ENCODE results near the gene POGLUT3. TPM values are rescaled to one million over a fixed set of nuclear protein-coding genes. Genes with fewer than 3 reads are reported as not detected.

Gene POGLUT3, protein sequence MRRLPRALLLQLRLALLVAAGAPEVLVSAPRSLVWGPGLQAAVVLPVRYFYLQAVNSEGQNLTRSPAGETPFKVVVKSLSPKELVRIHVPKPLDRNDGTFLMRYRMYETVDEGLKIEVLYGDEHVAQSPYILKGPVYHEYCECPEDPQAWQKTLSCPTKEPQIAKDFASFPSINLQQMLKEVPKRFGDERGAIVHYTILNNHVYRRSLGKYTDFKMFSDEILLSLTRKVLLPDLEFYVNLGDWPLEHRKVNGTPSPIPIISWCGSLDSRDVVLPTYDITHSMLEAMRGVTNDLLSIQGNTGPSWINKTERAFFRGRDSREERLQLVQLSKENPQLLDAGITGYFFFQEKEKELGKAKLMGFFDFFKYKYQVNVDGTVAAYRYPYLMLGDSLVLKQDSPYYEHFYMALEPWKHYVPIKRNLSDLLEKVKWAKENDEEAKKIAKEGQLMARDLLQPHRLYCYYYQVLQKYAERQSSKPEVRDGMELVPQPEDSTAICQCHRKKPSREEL
- total RNA-seq: 10 to 100 TPM in 2 of 8 experiments, 1 to 10 TPM in 6; 1.6 to 26.1 (median 8.9) TPM

DNA sequence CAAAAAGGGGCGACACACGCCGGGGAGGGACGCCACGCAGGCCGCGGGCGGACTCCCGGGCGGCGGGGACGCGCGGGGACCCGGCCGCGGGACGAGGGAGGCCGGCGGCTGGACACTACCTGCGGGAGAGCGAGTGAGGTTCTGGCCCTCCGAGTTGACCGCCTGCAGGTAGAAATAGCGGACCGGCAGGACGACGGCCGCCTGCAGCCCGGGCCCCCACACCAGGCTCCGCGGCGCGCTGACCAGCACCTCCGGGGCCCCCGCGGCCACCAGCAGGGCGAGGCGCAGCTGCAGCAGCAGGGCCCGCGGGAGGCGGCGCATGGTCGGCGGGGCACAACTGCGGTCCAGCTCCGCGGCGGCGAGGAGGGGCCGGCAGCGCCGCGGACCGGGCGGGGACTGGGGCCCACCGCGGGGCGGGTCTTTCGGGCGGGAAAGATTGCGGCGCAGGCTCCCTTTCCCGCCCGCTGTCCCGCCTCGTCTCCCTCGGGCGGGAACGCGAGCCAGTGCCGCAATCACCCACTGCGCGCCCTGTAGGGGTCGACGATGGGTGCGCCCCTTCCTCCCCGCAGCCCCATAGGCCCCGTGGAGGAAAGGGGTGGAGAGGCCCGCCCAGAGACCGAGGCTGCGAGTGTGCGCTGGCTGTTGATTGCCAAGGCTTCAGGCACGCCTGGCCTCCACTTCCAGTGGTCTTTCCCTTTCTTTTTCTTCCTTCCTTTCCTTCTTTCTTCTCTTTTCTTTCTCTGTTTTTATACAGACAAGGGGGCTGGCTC lies at the start of gene POGLUT3:
Gene POGLUT3, minus strand, starts transcription at position 339 of the 770 bp plus-strand sequence. Its CDS starts 18 bp downstream, at position 321.
- H3K4me1 ChIP-seq (replicated peaks in 1 of 2): peaks cover 0 to 3% of the 10 kb centered on the region in 2 donors
- in situ Hi-C loops (cut with MboI; ENCODE audit: low pct_unique_long_range_greater_than_20kb in 2 of 9, low sequenced_read_pairs in 9 of 9, unreplicated experiment in 9 of 9): no loop called here
- peak within 1 kb of the TSS; percentile 38 to 50 (median 41) for H3K4me3 ChIP-seq
- 0 to 100% (median 7%) methylated on average over 1 to 5 of the region's 84 CpGs; no CpG with 5 or more reads in 7 of the 10 experiments for WGBS, 10 experiments
- H3K27ac ChIP-seq: peak within 1 kb of the TSS; percentile 4 to 43
- peak; percentile 70 to 79 (median 74) for ATAC-seq (replicated peaks in 6 of 8)

DNA sequence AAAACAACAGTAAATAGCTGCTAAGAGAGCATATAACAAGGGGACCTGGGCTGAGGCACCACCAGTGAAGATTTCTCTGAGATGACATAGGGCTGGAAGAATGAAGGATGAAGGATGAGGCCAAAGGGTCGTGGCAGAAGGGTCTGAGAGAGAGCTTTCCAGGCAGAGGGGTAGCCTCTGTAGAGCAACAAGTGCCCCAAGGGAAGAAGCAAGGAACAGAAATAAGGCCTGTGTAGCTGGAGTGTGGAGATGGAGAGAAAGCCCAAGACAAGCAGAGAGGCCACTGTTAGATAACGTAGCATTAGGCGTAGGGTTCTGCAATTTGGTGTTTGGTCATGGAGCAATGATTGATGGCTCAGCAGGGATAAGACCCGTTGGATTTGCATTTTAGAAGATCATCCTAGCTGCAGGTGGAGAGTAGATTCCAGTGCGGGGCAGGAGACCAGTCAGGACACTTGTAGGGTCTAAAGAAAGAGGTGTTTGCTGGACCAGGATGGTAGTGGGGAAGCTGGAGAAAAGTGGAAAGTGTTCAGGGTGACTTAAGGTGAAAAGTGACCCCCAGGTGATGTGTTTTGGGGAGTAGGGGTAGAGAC lies 47.8 kb upstream of the POGLUT3 start:
- WGBS, 10 experiments: 58 to 93% (median 74%) methylated on average over 2 to 4 of the region's 5 CpGs; no CpG with 5 or more reads in 2 of the 10 experiments
- no peak overlapping the region for H3K27ac ChIP-seq
- in situ Hi-C loops (cut with MboI; ENCODE audit: low pct_unique_long_range_greater_than_20kb in 2 of 9, low sequenced_read_pairs in 9 of 9, unreplicated experiment in 9 of 9): no loop called here
- no peak overlapping the region for H3K4me3 ChIP-seq
- no peak for ATAC-seq (replicated peaks in 6 of 8)
- H3K4me1 ChIP-seq (replicated peaks in 1 of 2): no peaks in the 10 kb centered on the region

DNA sequence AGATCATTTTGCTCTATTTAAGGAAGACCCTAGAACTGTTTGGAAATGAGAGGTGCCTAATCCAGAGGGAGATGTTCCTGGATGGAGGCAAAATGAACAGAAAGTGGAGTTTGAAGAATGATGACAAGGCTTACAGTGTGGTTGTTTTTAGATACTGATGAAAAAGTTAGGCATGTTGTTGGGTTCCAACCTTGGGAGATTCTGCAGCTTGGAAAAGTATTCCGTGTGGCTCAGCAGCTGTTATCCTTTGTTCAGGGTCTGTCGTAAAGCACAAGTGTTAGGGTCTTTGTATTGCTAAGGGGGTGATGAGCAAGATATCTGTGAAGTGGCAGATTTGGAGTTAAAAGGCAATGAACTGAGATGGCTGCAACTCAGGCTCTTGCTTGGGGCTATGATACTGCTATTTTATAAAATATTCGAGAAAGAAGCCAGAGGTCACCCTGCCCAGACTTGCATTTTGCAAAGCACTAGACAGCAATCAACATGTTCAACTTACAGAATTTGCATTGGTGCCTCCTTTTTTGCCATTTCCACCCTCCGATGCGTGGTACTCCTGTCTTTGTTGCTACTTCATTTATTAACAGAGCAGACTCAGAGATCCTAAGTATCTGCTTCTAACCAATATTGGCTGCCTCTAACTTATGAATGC lies 45.3 kb upstream of the POGLUT3 start:
- H3K4me3 ChIP-seq: no peak overlapping the region
- no peak overlapping the region for H3K27ac ChIP-seq
- in situ Hi-C loops (cut with MboI; ENCODE audit: low pct_unique_long_range_greater_than_20kb in 2 of 9, low sequenced_read_pairs in 9 of 9, unreplicated experiment in 9 of 9): no loop called here
- no peaks in the 10 kb centered on the region for H3K4me1 ChIP-seq (replicated peaks in 1 of 2)
- WGBS, 10 experiments: 0 to 78% (median 39%) methylated on average over 1 to 5 of the region's 5 CpGs; no CpG with 5 or more reads in 2 of the 10 experiments
- ATAC-seq (replicated peaks in 6 of 8): peak in 3 of 8 experiments; percentile 48 to 63 (median 58)

- Histone ChIP-seq H3K4me1 (replicated peaks in 1 of 2) (no peaks in the 10 kb centered on the region), H3K4me3 (no peak overlapping the region), H3K27ac (no peak overlapping the region)
- in situ Hi-C loops (cut with MboI; ENCODE audit: low pct_unique_long_range_greater_than_20kb in 2 of 9, low sequenced_read_pairs in 9 of 9, unreplicated experiment in 9 of 9): no loop called here
- ATAC-seq (replicated peaks in 6 of 8): peak in 2 of 8 experiments; percentile 64 to 78
Observed at GRCh38 chr11:108541531-108541930, 43.3 kb upstream of the POGLUT3 start.

DNA sequence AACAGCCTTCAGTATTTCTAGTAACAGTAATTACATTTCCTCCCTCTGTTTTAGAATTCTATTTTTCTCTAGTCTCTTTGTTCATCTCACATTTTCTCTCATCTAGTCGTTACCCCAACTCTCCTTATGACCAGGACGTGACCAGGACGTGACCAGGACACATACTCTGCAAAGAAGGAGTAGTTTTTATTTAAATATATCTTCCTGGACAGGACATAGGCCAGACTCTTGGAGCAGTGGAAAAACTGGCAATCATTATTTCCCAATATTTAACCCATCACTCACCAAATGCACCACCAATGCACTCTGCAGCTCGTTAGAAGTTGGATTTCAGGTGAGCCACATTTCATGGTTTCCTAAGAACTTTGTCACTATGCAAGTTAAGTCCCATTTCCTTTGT lies 40.3 kb upstream of the POGLUT3 start:
- Histone ChIP-seq H3K4me3 (no peak overlapping the region), H3K4me1 (replicated peaks in 1 of 2) (no peaks in the 10 kb centered on the region), H3K27ac (no peak overlapping the region)
- ATAC-seq (replicated peaks in 6 of 8): no peak
- WGBS, 10 experiments: 68 to 100% (median 89%) methylated on average over 1 to 4 of the region's 4 CpGs
- in situ Hi-C loops (cut with MboI; ENCODE audit: low pct_unique_long_range_greater_than_20kb in 2 of 9, low sequenced_read_pairs in 9 of 9, unreplicated experiment in 9 of 9): no loop called here

- Histone ChIP-seq H3K4me1 (replicated peaks in 1 of 2) (no peaks in the 10 kb centered on the region), H3K27ac (no peak overlapping the region), H3K4me3 (no peak overlapping the region)
- in situ Hi-C loops (cut with MboI; ENCODE audit: low pct_unique_long_range_greater_than_20kb in 2 of 9, low sequenced_read_pairs in 9 of 9, unreplicated experiment in 9 of 9): no loop called here
- WGBS, 10 experiments: 0 to 83% (median 40%) methylated on average over 1 to 6 of the region's 8 CpGs; no CpG with 5 or more reads in 2 of the 10 experiments
- peak in 4 of 8 experiments; percentile 16 to 56 (median 39) for ATAC-seq (replicated peaks in 6 of 8)
Observed at GRCh38 chr11:108538022-108538424, 39.8 kb upstream of the POGLUT3 start.

DNA sequence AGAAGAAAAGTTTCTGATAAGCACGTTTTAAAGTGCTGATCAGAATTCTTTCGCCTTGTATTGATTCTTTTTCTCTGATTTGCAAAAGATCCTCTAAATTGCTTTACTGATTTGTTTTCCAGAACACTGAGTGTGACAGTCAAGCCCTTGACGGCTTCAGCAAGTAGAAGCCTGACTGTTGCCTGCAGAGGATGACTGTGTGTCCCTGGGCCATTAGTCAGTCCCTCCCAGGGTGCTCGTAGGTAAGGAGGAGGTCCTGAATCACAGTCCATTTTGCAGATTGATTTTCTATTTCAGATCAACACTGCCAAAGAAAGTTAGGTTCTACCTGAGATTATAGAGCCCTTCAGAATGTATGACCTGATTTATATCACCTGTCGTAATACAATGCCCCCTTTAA lies 38.6 kb upstream of the POGLUT3 start:
- Histone ChIP-seq H3K27ac (no peak overlapping the region), H3K4me3 (no peak overlapping the region), H3K4me1 (replicated peaks in 1 of 2) (no peaks in the 10 kb centered on the region)
- WGBS, 10 experiments: 28 to 100% (median 88%) methylated on average over 1 to 5 of the region's 5 CpGs; no CpG with 5 or more reads in 1 of the 10 experiments
- no peak for ATAC-seq (replicated peaks in 6 of 8)
- in situ Hi-C loops (cut with MboI; ENCODE audit: low pct_unique_long_range_greater_than_20kb in 2 of 9, low sequenced_read_pairs in 9 of 9, unreplicated experiment in 9 of 9): no loop called here

GRCh38 chr11:108535384-108535955 lies 37.3 kb upstream of the POGLUT3 start:
- Histone ChIP-seq H3K4me3 (no peak overlapping the region), H3K27ac (no peak overlapping the region), H3K4me1 (replicated peaks in 1 of 2) (no peaks in the 10 kb centered on the region)
- WGBS, 10 experiments: 70 to 100% (median 90%) methylated on average over 1 to 6 of the region's 6 CpGs; no CpG with 5 or more reads in 1 of the 10 experiments
- ATAC-seq (replicated peaks in 6 of 8): peak in 2 of 8 experiments; percentile 38 to 54
- in situ Hi-C loops (cut with MboI; ENCODE audit: low pct_unique_long_range_greater_than_20kb in 2 of 9, low sequenced_read_pairs in 9 of 9, unreplicated experiment in 9 of 9): no loop called here

- Histone ChIP-seq H3K4me1 (replicated peaks in 1 of 2) (no peaks in the 10 kb centered on the region), H3K4me3 (no peak overlapping the region), H3K27ac (no peak overlapping the region)
- in situ Hi-C loops (cut with MboI; ENCODE audit: low pct_unique_long_range_greater_than_20kb in 2 of 9, low sequenced_read_pairs in 9 of 9, unreplicated experiment in 9 of 9): no loop called here
- 83 to 100% (median 100%) methylated on average over 1 to 2 of the region's 2 CpGs; no CpG with 5 or more reads in 3 of the 10 experiments for WGBS, 10 experiments
- ATAC-seq (replicated peaks in 6 of 8): peak in 1 of 8 experiments; percentile 17
Observed at GRCh38 chr11:108534274-108534882, 36.2 kb upstream of the POGLUT3 start.

DNA sequence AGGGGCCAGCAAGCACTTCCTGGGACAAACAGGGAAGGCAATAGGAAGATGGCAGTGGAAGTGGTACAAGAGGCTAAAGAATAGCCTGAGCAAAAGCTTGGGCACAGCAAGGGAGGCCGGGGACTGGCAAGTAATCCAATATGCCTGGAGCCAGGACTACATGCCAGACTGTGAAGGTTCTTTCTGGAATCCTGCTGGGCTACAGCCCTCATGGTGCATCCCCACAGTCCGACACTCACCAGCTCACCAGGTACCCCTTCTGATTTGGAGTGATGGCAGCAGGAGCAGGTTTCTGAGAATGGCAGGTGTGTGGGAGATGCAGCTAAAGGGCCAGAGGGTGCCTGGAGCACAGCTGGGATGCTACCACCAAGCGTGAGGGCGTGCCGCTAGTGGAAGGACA lies 32.2 kb upstream of the POGLUT3 start:
- no peak overlapping the region for H3K27ac ChIP-seq
- H3K4me3 ChIP-seq: no peak overlapping the region
- H3K4me1 ChIP-seq (replicated peaks in 1 of 2): no peaks in the 10 kb centered on the region
- in situ Hi-C loops (cut with MboI; ENCODE audit: low pct_unique_long_range_greater_than_20kb in 2 of 9, low sequenced_read_pairs in 9 of 9, unreplicated experiment in 9 of 9): no loop called here
- 80 to 100% (median 100%) methylated on average over 1 to 5 of the region's 5 CpGs; no CpG with 5 or more reads in 5 of the 10 experiments for WGBS, 10 experiments
- ATAC-seq (replicated peaks in 6 of 8): no peak

DNA sequence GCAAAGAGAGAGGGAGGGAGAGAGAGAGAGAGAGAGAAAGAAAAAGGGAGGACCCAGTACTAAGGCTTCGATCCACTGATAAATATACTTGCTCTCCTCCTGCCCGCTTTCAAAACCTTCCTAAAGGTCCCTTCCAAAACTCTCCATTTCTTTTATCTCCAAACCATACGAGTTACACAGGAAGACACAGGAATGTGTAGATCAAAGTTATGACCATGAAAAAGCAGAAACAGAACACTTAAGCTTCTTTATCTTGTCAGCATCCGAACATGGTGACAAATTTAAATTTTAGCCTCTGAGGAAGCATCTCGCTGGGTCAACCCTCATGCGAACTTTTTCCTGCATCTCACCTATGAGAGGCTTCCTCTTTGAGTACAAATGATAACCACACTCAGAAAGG lies 29.2 kb upstream of the POGLUT3 start:
- WGBS, 10 experiments: 53 to 95% (median 81%) methylated on average over 1 to 6 of the region's 6 CpGs; no CpG with 5 or more reads in 1 of the 10 experiments
- Histone ChIP-seq H3K27ac (no peak overlapping the region), H3K4me1 (replicated peaks in 1 of 2) (no peaks in the 10 kb centered on the region), H3K4me3 (no peak overlapping the region)
- ATAC-seq (replicated peaks in 6 of 8): no peak
- in situ Hi-C loops (cut with MboI; ENCODE audit: low pct_unique_long_range_greater_than_20kb in 2 of 9, low sequenced_read_pairs in 9 of 9, unreplicated experiment in 9 of 9): no loop called here

DNA sequence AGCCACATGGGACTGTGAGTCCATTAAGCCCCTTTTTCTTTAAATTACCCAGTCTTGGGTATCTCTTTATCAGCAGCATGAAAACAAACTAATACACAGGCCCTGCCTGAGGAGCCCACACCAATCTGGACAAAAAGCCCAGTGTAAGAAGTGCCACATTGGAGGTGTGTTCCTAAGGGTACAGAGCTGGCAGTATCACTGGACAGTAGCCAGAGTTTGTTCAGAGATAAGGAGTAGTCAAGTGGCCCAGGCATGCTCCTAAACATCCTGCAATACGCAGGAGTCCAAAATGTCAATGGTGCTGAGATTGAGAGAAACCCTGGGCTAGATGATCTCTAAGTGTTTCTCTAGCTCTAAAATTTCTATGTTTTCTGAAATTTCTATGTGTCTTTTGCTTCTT lies 27.0 kb upstream of the POGLUT3 start:
- WGBS, 10 experiments: 100% methylated on average over 1 of the region's 1 CpG; no CpG with 5 or more reads in 7 of the 10 experiments
- no peaks in the 10 kb centered on the region for H3K4me1 ChIP-seq (replicated peaks in 1 of 2)
- in situ Hi-C loops (cut with MboI; ENCODE audit: low pct_unique_long_range_greater_than_20kb in 2 of 9, low sequenced_read_pairs in 9 of 9, unreplicated experiment in 9 of 9): no loop called here
- H3K27ac ChIP-seq: no peak overlapping the region
- no peak overlapping the region for H3K4me3 ChIP-seq
- no peak for ATAC-seq (replicated peaks in 6 of 8)
